ENCODE measurements around the gene FER. TPM values are rescaled to one million over a fixed set of nuclear protein-coding genes. Genes with fewer than 3 reads are reported as not detected.

FER gene
- total and polyA plus RNA-seq, 2 of the 13 experiments (the other 11 are each of a cell fraction or from before 2014, with no cell fraction given): 7.9 to 29.0 TPM

GRCh38 chr5:109242518-109242917, 494.8 kb downstream of the FER start (continued):
- TF ChIP-seq ZXDC (CRISPR knock-in tag; IDR thresholded peaks at IDR 0.05): no peak
- no peak for TF ChIP-seq CBX5 (CRISPR knock-in tag; IDR thresholded peaks at IDR 0.05; ENCODE audit: borderline replicate concordance)

GRCh38 chr5:109246395-109246794, 498.7 kb downstream of the FER start:
- H3K9ac ChIP-seq (ENCODE audit: insufficient read depth, low read depth, low read length): no peak overlapping the region
- H3K9me3 ChIP-seq (ENCODE audit: low read length): peaks cover 20% of the 10 kb centered on the region
- ATAC-seq: no peak
- intact Hi-C loops (cut with micrococcal nuclease; ENCODE audit: unreplicated experiment): no loop called here
- H4K20me1 ChIP-seq (ENCODE audit: insufficient read depth, low read length): no peaks in the 10 kb centered on the region
- no peaks in the 10 kb centered on the region for H3K36me3 ChIP-seq (replicated peaks in 1 of 2; ENCODE audit: control insufficient read depth in 1 of 2, insufficient read depth in 2 of 2, low read length in 2 of 2)
- DNase-seq (ENCODE audit: low spot score): no peak
- no peaks in the 10 kb centered on the region for H3K4me1 ChIP-seq (ENCODE audit: insufficient read depth, low read length)
- H3K27me3 ChIP-seq (ENCODE audit: control insufficient read depth in 1 of 2, insufficient read depth in 2 of 2, low read length in 2 of 2): peaks cover 0 to 4% of the 10 kb centered on the region in 2 experiments; a peak in 1 of 5 replicates
- no peaks in the 10 kb centered on the region for H3K79me2 ChIP-seq (ENCODE audit: insufficient read depth, low read length)
- 18% methylated on average over 2 of the region's 2 CpGs for WGBS (ENCODE audit: low lambda C conversion rate)
- in situ Hi-C loops (cut with HindIII; ENCODE audit: extremely low pct_ligation_motif_present, low pct_unique_long_range_greater_than_20kb): no loop called here
- CTCF ChIA-PET (ENCODE audit: low intra/inter-chr PET ratio, low total read pairs): no interaction called here
- no peak overlapping the region for H3K4me3 ChIP-seq (replicated peaks in 1 of 3; ENCODE audit: insufficient read depth in 1 of 3, low read depth in 2 of 3, low read length in 3 of 3)
- no peak overlapping the region for H2AFZ ChIP-seq (ENCODE audit: low read length)
- no peak overlapping the region for H3K27ac ChIP-seq (ENCODE audit: extremely low read length, insufficient read depth, low read length)
- no peak overlapping the region for H3K4me2 ChIP-seq (ENCODE audit: low read depth, low read length)
- POLR2A ChIA-PET: no interaction called here
- FAIRE-seq: no peak
- BruUV-seq (replicated peaks): no TSS peak
- no peak for TF ChIP-seq ZNF589 (CRISPR knock-in tag; conservative IDR thresholded peaks at IDR 0.05)
- TF ChIP-seq MTERF4 (CRISPR knock-in tag; IDR thresholded peaks at IDR 0.05): no peak
- no peak for TF ChIP-seq AGO2 (optimal IDR thresholded peaks at IDR 0.05; ENCODE audit: low read depth, low read length)
- TF ChIP-seq HNRNPK (IDR thresholded peaks at IDR 0.05; ENCODE audit: low read depth, low read length, poor library complexity, severe bottlenecking): no peak
- TF ChIP-seq CCAR2 (optimal IDR thresholded peaks at IDR 0.05; ENCODE audit: low read depth, low read length): no peak
- TF ChIP-seq NR3C1 (CRISPR knock-in tag; IDR thresholded peaks at IDR 0.05): no peak
- TF ChIP-seq SNAPC4 (CRISPR knock-in tag; IDR thresholded peaks at IDR 0.05): no peak
- TF ChIP-seq PHF5A (CRISPR knock-in tag; IDR thresholded peaks at IDR 0.05; ENCODE audit: low read depth, unreplicated experiment): no peak
- no peak for TF ChIP-seq HOXD1 (CRISPR knock-in tag; IDR thresholded peaks at IDR 0.05)
- no peak for TF ChIP-seq ADNP (CRISPR knock-in tag; IDR thresholded peaks at IDR 0.05)
- no peak for TF ChIP-seq HNRNPH1 (optimal IDR thresholded peaks at IDR 0.05; ENCODE audit: low read depth, low read length)

Data from HepG2 (cell line).